ENCODE measurements around the gene DDX10.

DDX10 gene

DNA sequence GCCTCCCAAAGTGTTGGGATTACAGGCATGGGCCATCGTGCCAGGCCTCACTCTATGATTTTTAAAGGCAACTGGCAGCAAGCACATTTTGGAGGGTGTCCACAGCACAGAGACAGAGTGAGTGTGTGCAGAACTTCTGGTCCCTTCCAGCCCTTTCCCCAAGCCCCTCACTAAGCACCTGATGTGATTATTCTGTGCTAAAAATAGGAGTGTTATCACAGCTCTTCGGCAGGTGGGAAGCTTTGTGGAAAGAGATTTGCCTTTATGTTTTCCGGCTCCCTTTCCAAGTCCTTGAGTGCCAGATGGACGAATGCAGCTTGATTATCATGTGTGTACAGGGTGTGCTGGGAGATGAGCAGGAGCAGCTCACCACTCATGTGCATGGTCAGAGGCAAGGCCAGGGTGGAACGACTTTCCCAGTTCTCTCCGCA, 310.8 kb downstream of the DDX10 start:
- no peak for TF ChIP-seq TAF1 (IDR thresholded peaks at IDR 0.05; ENCODE audit: low read depth)
- TF ChIP-seq ZBTB7A (IDR thresholded peaks at IDR 0.05; ENCODE audit: low read depth), result no peak
- no peak for TF ChIP-seq FOXM1 (IDR thresholded peaks at IDR 0.05; ENCODE audit: borderline replicate concordance, low read depth)
- TF ChIP-seq RAD21 (IDR thresholded peaks at IDR 0.05; ENCODE audit: low read depth), result no peak

DNA sequence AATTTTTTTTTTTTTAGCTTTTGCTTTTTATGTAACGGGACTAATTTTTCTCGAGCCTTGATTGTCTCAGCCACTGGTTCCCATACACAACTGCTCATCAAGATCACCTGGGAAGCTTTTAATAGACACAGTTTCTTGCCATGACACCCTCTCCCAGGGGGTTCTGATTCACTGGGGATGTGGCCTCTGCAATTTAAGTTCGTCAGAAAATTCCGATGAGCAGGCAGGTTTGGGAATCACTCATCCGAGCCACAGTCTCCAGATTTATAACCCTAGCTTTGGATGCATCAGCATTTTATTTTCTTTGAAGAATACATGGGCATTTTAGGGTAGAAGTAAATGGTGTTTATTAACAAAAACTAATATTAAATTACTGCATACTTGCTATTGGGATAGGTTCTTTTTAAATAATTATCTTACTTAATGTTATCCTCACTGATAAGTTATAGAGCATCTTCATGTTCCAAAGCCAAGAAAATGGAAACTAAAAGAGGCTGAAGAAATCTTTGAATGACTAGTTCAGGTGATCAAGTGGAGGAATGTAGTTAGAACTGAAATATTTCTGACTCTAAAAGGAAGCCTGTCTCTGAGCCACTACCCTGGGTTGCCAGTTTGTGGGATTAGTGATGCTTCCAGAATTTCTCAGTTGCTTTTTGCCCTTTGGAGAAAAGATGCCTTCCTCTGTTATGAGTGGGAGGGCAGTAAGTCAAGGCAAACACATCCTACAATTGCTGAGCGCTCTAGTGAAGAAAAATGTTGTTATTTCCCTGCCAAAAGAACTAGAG, 319.0 kb downstream of the DDX10 start:
- no peak for TF ChIP-seq ZBTB7A (IDR thresholded peaks at IDR 0.05; ENCODE audit: low read depth)
- TF ChIP-seq CREB1 (IDR thresholded peaks at IDR 0.05; ENCODE audit: low read depth), result no peak
- TF ChIP-seq, protein P1, sequence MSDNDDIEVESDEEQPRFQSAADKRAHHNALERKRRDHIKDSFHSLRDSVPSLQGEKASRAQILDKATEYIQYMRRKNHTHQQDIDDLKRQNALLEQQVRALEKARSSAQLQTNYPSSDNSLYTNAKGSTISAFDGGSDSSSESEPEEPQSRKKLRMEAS (IDR thresholded peaks at IDR 0.05), result no peak
- TF ChIP-seq, protein P2, sequence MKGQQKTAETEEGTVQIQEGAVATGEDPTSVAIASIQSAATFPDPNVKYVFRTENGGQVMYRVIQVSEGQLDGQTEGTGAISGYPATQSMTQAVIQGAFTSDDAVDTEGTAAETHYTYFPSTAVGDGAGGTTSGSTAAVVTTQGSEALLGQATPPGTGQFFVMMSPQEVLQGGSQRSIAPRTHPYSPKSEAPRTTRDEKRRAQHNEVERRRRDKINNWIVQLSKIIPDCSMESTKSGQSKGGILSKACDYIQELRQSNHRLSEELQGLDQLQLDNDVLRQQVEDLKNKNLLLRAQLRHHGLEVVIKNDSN (IDR thresholded peaks at IDR 0.05), result no peak
- TF ChIP-seq, protein P3, sequence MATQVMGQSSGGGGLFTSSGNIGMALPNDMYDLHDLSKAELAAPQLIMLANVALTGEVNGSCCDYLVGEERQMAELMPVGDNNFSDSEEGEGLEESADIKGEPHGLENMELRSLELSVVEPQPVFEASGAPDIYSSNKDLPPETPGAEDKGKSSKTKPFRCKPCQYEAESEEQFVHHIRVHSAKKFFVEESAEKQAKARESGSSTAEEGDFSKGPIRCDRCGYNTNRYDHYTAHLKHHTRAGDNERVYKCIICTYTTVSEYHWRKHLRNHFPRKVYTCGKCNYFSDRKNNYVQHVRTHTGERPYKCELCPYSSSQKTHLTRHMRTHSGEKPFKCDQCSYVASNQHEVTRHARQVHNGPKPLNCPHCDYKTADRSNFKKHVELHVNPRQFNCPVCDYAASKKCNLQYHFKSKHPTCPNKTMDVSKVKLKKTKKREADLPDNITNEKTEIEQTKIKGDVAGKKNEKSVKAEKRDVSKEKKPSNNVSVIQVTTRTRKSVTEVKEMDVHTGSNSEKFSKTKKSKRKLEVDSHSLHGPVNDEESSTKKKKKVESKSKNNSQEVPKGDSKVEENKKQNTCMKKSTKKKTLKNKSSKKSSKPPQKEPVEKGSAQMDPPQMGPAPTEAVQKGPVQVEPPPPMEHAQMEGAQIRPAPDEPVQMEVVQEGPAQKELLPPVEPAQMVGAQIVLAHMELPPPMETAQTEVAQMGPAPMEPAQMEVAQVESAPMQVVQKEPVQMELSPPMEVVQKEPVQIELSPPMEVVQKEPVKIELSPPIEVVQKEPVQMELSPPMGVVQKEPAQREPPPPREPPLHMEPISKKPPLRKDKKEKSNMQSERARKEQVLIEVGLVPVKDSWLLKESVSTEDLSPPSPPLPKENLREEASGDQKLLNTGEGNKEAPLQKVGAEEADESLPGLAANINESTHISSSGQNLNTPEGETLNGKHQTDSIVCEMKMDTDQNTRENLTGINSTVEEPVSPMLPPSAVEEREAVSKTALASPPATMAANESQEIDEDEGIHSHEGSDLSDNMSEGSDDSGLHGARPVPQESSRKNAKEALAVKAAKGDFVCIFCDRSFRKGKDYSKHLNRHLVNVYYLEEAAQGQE (IDR thresholded peaks at IDR 0.05; ENCODE audit: low read depth), result no peak
- TF ChIP-seq CEBPB (IDR thresholded peaks at IDR 0.05), result no peak
- no peak for TF ChIP-seq NFIC (IDR thresholded peaks at IDR 0.05)
- TF ChIP-seq TAF1 (IDR thresholded peaks at IDR 0.05; ENCODE audit: low read depth), result no peak
- no peak for TF ChIP-seq TEAD4 (IDR thresholded peaks at IDR 0.05)
- TF ChIP-seq FOXM1 (IDR thresholded peaks at IDR 0.05; ENCODE audit: borderline replicate concordance, low read depth), result no peak

DNA sequence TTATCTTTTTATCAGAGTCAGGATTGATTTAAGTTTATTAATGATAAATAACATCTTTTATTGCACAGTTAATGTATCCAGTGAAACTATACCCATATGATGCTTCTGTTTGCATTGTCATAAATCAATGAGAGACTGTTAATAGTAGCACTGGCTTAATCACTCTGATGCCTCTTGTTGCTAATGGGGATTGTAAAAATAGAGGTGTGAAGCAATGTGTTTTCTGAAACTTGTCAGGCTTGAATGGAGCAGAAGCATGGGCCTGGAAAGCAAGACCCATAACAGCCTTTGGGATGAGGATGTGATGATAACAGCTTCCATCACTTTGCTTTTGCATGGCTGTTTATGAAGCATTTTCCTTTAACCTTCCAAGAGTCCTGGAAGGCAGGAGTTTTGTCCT, 319.7 kb downstream of the DDX10 start:
- TF ChIP-seq RAD21 (IDR thresholded peaks at IDR 0.05; ENCODE audit: low read depth) (no peak), TAF1 (IDR thresholded peaks at IDR 0.05; ENCODE audit: low read depth) (no peak), EP300 (IDR thresholded peaks at IDR 0.05; ENCODE audit: borderline replicate concordance) (no peak), EGR1 (IDR thresholded peaks at IDR 0.05) (no peak), ZBTB7A (IDR thresholded peaks at IDR 0.05; ENCODE audit: low read depth) (no peak), TEAD4 (IDR thresholded peaks at IDR 0.05) (no peak), CREB1 (IDR thresholded peaks at IDR 0.05; ENCODE audit: low read depth) (no peak), NFIC (IDR thresholded peaks at IDR 0.05) (no peak), FOXM1 (IDR thresholded peaks at IDR 0.05; ENCODE audit: borderline replicate concordance, low read depth) (no peak), TCF12 (IDR thresholded peaks at IDR 0.05; ENCODE audit: low read depth) (no peak), CEBPB (IDR thresholded peaks at IDR 0.05) (no peak)
- TF ChIP-seq, protein P2 (IDR thresholded peaks at IDR 0.05), result no peak
- TF ChIP-seq, protein P3 (IDR thresholded peaks at IDR 0.05; ENCODE audit: low read depth), result no peak
- TF ChIP-seq, protein P1 (IDR thresholded peaks at IDR 0.05), result no peak

DNA sequence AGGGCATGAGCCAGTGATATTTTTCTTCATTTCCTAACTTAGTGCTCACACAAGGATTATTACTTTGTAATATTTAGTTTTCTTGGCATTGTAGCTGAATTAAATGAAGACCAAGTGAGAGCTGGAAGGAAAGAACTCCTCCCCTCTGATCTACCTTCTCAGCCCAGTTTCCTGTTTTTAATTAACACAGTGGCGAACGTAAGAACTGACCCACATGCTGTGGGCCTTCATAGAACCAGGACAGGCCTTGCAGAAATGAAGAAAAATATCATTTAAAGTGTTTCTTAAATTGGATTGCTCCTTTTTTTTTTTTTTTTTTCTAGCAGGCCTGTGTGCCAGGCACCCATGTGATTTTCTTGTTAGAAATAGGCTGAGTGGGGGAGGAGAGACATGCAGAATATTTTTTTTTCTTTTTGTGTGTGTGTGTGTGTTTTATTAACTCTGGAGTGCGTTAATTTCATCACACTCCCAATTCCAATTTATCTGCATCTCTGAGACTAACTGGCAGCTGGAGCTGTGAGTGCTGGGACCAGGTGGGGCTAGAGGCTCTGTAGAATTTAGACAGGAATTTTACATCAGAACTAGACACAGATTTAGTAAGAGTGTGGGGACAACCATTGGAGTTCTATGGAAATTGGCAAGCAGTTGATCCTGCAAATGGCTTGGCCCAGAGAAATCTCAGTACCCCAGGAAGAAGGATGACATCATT, 320.5 kb downstream of the DDX10 start:
- no peak for TF ChIP-seq NFIC (IDR thresholded peaks at IDR 0.05)
- no peak for TF ChIP-seq TCF12 (IDR thresholded peaks at IDR 0.05; ENCODE audit: low read depth)
- no peak for TF ChIP-seq EP300 (IDR thresholded peaks at IDR 0.05; ENCODE audit: borderline replicate concordance)
- TF ChIP-seq, protein P1 (IDR thresholded peaks at IDR 0.05), result no peak
- TF ChIP-seq TAF1 (IDR thresholded peaks at IDR 0.05; ENCODE audit: low read depth), result no peak
- no peak for TF ChIP-seq YY1 (IDR thresholded peaks at IDR 0.05; ENCODE audit: low read depth)
- no peak for TF ChIP-seq RAD21 (IDR thresholded peaks at IDR 0.05; ENCODE audit: low read depth)
- TF ChIP-seq CEBPB (IDR thresholded peaks at IDR 0.05), result no peak
- TF ChIP-seq, protein P3 (IDR thresholded peaks at IDR 0.05; ENCODE audit: low read depth), result no peak
- TF ChIP-seq, protein P2 (IDR thresholded peaks at IDR 0.05), result no peak
- no peak for TF ChIP-seq TEAD4 (IDR thresholded peaks at IDR 0.05)
- TF ChIP-seq CREB1 (IDR thresholded peaks at IDR 0.05; ENCODE audit: low read depth), result no peak
